CMK (cell line): ENCODE measurements around the gene SLC29A1.
A peak's percentile ranks its signal among the peaks of the same experiment; 100 is the strongest.
"Not testable (repeated sequence)": the region's sequence is repeated elsewhere in the genome, so short reads cannot be mapped to it uniquely, and the experiment has no call there.

Experiments
- DNase-seq: peaks from one replicate; pipeline ENCODE4 v3.0.0-alpha.2; 2010; ENCODE audit warnings: low read depth

SLC29A1 gene

GRCh38 chr6:44223319-44224028 lies at the start of gene SLC29A1:
Gene SLC29A1, plus strand, starts transcription at chr6:44223595. Its CDS starts 3,719 bp downstream, at chr6:44227314.
- peak; percentile 69 for DNase-seq

- no peak for DNase-seq
Observed at GRCh38 chr6:44176130-44176761, 47.1 kb upstream of the SLC29A1 start.

DNA sequence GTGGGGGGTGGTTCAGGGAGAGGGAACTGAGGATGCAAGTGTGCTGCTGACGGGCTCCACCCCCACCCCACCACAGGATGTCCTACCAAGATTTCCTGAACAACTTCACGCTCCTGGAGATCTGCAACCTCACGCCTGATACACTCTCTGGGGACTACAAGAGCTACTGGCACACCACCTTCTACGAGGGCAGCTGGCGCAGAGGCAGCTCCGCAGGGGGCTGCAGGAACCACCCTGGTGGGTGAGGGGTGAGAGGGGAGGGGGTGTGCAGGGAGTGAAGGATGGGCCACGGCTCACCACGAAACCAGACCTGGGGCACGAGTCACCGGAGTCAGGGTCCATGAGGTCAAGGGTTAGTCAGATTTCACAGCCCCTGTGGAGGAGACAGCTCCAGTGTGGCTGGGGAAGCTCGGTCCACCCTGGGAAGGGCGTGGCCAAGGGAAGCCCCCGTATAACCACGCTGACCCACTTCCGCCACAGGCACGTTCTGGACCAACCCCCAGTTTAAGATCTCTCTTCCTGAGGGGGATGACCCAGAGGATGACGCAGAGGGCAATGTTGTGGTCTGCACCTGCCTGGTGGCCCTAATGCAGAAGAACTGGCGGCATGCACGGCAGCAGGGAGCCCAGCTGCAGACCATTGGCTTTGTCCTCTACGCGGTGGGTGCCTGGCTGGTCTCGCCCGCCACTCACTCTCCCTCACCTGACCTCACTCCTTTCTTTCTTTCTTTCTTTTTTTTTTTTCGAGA lies 46.5 kb upstream of the SLC29A1 start:
- DNase-seq: peak; percentile 54

DNA sequence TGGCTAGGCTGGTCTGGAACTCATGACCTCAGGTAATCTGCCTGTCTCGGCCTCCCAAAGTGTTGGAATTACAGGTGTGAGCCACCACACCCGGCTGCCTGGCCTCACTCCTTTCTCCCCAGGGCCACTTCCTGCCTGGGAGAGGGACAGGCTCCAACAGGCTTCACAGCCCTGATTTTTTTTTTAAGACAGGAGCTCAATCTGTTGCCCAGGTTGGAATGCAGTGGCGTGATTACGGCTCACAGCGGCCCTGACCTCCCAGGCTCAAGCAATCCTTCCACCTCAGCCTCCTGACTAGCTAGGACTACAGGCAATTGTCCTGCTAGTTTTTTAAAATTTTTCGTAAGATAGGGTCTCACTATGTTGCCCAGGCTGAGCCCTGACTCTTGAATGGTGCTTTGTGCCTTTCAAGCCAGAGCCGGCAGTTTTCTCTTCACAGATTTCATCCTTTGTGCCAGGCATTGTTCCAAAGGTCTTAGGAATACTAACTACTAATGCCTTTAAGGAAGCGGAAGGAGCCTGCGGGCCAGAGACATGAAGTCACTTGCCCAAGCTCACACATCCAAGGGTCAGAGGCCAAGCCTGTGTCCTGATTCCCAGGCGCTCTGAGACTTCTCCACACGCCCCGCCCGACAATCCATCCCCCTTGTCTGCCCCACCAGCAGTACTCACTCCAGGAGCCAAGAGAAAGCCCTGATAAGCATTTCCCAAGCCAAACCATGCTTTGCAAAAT lies 45.5 kb upstream of the SLC29A1 start:
- DNase-seq: no peak

- no peak for DNase-seq
Observed at GRCh38 chr6:44178424-44179071, 44.8 kb upstream of the SLC29A1 start.

DNA sequence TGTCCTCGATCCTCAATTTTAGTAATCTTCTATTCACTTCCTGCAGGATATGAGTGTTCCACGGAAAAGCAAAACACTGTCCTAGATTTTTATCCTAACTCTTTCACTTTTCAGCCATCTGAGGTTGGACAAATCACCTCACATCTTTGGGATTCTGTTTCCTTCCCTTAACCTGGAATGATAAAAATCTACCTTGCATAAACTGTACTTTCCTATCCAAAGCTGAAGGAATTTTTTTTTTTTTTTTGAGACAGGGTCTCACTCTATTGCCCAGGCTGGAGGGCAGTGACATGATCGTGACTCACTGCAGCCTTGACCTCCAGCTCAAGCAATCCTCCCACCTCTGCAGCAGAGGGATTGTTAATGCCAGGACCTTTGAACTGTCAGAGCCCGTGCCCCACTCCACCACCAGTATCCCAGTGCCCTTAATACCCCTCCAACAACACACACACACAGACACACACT lies 44.3 kb upstream of the SLC29A1 start:
- DNase-seq: no peak

DNA sequence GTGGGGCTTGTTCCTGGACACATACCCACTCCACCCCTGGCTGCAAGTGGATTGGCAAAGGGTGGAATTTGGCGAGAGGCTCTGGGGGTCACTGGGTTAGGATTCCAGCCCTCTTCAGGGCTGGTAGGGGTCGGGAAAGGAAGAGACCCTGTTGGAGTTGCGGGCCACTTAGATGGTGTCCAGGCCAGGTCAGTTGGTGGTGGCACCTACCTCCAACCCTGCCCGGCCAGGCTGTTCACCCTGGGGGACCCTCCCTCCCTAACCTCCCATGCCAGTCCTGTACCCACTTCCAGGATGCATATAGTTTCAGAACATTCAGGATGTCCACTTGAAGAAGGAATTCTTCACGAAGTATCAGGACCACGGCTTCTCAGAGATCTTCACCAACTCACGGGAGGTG lies 43.7 kb upstream of the SLC29A1 start:
- no peak for DNase-seq

GRCh38 chr6:44180406-44180805 lies 43.0 kb upstream of the SLC29A1 start:
- no peak for DNase-seq

DNA sequence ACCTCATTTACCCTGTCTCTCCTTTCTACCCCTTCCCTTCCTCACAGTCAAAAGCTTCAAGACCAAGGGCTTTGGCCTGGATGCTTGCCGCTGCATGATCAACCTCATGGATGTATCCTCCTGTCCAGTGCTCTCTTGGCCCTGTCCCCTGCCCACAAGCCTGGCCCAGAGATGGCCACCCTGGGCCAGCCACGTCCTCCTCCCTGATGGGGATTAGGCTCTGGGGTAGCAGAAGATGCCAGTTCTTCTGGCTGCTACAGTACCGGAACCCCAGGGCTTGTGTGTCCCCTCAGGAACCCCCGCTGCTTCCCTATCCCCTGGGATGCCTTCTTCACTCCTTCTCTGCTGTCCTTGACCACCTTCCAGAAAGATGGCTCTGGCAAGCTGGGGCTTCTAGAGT lies 42.5 kb upstream of the SLC29A1 start:
- no peak for DNase-seq

- DNase-seq: not testable (repeated sequence)
Observed at GRCh38 chr6:44181784-44182183, 41.6 kb upstream of the SLC29A1 start.

DNA sequence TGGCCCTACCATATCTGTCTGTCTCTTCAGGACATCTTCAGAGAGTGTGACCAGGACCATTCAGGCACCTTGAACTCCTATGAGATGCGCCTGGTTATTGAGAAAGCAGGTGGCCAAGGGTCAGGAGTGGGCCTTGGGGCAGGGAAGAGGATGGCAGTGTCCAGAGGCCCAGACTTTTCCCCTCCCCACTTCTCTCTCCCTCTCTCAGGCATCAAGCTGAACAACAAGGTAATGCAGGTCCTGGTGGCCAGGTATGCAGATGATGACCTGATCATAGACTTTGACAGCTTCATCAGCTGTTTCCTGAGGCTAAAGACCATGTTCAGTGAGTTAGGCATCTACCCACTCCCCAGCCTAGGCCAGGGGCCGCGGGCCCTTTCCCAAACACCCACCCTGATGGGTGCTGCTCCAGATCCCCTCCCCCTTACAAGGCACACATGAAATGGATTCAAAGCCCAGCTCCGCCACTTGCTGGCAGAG lies 40.4 kb upstream of the SLC29A1 start:
- DNase-seq: no peak

- no peak for DNase-seq
Observed at GRCh38 chr6:44183783-44184182, 39.6 kb upstream of the SLC29A1 start.

DNA sequence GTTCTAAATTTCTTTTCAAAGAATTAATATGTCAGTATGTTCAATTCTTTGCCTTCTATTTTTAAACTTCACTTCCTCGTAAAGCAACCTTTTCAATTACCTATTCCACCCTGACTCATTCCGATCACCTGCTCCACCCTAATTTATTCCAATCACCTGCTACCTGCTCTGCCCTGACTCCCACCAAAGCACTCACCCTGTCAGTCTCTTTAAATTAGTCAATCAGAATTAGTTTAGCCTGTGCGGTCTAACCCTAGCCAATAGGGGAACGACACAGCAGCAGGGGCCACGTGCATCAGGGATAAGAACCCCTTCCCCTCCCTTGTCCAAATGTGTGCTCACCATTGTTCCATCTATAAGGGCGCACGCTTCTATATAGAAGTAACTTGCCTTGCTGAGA lies 38.0 kb upstream of the SLC29A1 start:
- not testable (repeated sequence) for DNase-seq

DNA sequence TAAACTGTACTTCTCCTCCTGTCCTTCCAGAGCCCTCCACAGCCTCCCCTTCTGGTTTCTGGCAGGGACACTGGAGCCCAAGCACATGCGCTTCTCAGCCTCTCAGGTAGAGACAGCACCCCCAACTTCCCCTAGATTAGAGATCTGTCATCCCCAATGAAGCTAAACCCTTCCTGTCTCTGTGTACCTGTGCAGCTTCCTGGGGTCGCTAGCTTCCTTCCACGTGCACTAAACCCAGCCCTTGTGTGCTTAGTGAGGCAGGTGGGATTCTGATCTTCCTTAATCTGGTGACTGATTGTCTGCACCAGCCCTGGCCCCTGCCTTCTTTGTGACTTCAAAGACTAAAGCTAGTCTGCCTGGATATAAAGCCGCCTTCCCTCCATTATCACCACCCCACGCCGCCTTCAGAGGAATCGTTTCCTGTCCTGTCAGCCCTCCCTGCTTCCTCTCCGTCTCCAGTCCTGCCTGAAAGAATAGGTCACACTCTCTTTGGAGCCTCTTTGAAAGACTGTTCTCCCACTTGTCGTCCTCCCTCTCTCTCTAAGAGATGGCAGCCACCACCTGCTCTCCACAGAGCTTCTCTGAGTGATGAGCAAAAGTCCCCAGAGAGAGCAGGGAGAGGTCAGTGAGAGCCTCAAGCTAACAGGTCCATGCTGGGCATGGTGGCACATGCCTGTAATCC lies 37.3 kb upstream of the SLC29A1 start:
- DNase-seq: no peak

DNA sequence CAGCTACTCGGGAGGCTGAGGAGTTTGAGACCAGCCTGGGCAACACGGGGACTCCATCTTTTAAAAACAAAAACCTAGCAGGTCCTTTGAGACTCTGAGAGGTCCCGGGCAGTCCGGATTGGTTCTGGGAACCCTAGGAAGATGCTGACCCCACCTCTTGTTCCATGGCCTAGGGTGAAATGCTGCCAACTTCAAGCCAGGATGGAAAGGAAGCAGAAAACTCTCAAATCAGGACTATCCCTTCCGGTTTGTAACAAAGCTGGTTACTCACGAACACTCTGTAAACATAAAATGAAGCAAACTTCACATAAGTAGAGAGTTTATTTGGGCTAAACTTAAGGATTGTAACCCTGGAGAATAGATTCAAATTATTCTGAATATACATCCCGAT lies 36.8 kb upstream of the SLC29A1 start:
- DNase-seq: no peak

GRCh38 chr6:44188819-44189218 lies 34.6 kb upstream of the SLC29A1 start:
- DNase-seq: no peak

DNA sequence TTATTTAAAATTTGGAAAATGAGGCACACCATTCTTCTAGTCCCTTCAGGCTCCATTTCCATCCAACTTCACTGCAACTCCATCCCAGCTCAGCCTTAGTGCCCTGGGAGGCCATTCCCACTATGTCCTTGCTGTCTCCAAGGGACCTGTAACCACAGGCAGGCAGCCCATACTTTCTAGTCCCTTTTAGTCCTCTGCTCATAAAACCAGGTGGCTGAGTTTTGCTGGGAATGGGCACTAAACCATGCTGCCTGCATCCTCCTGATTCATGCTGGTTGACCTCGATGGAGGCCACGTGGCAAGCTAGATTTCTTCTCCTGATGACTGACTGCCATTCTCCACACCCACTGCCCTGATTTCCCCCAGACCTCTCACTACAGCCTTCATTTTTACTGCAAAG lies 34.1 kb upstream of the SLC29A1 start:
- DNase-seq: no peak

- no peak for DNase-seq
Observed at GRCh38 chr6:44190715-44191114, 32.7 kb upstream of the SLC29A1 start.

GRCh38 chr6:44192428-44193041 lies 30.9 kb upstream of the SLC29A1 start:
- no peak for DNase-seq

DNA sequence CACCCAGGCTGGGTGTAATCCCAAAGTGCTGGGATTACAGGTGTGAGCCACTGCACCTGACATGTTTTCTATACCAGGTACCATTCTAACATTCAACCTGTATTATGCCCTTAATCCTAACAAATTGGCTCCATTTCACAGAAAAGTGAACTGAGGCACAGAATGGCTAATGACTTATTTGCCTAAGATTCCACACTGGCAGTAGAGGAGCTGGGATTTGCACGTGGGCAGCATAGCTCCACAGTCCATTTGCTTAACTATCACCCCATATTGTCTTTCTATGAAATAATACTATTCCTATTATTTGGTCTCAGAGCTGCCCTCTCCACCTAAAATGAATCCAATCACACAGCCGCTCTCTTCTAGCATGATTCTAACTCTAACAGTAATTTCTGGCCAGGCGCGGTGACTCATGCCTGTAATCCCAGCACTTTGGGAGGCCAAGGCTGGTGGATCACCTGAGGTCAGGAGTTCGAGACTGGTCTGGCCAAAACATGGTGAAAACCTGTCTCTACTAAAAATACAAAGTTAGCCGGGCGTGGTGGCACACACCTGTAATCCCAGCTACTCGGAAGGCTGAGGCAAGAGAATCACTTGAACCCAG lies 30.0 kb upstream of the SLC29A1 start:
- DNase-seq: no peak
